BE2C (cell line): Measurements from ENCODE around the gene RASGRP1.

Experiments
- DNase-seq: peaks from one replicate; pipeline ENCODE4 v3.0.0-alpha.2; 2020
- H3K27me3 ChIP-seq: fragments of 250-450 bp; sonication (Bioruptor Pico); 2 replicates; pipeline ENCODE4 v1.5.1; 2020; ENCODE audit warnings: mild to moderate bottlenecking
- H3K36me3 ChIP-seq: fragments of 250-450 bp; sonication (Bioruptor Pico); 2 replicates; pipeline ENCODE4 v1.5.1; 2020; ENCODE audit warnings: mild to moderate bottlenecking
- H3K4me1 ChIP-seq: fragments of 250-450 bp; sonication (Bioruptor Pico); 2 replicates; pipeline ENCODE4 v1.5.1; 2020
- H3K4me3 ChIP-seq: 2 replicates; pipeline ENCODE4 v1.5.1; 2011; ENCODE audit warnings: low read depth, low read length
- H3K9me3 ChIP-seq: fragments of 250-450 bp; sonication (Bioruptor Pico); 2 replicates; pipeline ENCODE4 v1.5.1; 2020
- CTCF ChIP-seq: IDR thresholded peaks from 2 replicates; pipeline ENCODE4 v1.5.1; 2012; ENCODE audit warnings: mild to moderate bottlenecking, low read depth, low read length

The RASGRP1 gene

GRCh38 chr15:38577424-38577987, 12.9 kb upstream of the RASGRP1 start:
- Histone ChIP-seq H3K36me3 (no peaks in the 10 kb centered on the region), H3K4me3 (no peak overlapping the region), H3K4me1 (no peaks in the 10 kb centered on the region), H3K9me3 (no peaks in the 10 kb centered on the region), H3K27me3 (peaks cover 30% of the 10 kb centered on the region)
- no peak for DNase-seq
- no peak for TF ChIP-seq CTCF

GRCh38 chr15:38576837-38577236, 12.2 kb upstream of the RASGRP1 start:
- no peak overlapping the region for H3K4me3 ChIP-seq
- peaks cover 30% of the 10 kb centered on the region for H3K27me3 ChIP-seq
- no peak for TF ChIP-seq CTCF
- no peaks in the 10 kb centered on the region for H3K9me3 ChIP-seq
- no peak for DNase-seq
- no peaks in the 10 kb centered on the region for H3K36me3 ChIP-seq
- no peaks in the 10 kb centered on the region for H3K4me1 ChIP-seq

DNA sequence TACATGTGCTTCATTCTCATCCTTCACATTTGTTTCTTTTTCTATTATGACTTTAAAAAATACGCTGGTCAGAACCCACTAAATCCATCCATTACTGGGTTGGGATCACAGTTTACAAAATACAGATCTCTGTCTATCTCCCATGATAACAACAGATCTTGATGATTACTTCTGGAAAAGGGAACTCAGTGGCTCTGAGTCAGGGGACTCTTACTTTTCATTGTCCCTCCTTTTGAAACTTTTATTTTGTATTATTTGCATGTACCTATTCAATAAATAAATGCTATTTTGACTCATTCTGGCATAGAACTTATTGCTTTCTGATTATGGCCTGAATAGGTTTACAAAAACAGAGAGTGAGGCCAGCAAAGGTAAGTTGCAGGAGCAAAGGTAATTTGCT, 11.6 kb upstream of the RASGRP1 start:
- peaks cover 28% of the 10 kb centered on the region for H3K27me3 ChIP-seq
- H3K36me3 ChIP-seq, result no peaks in the 10 kb centered on the region
- no peak for DNase-seq
- no peak for TF ChIP-seq CTCF
- no peaks in the 10 kb centered on the region for H3K4me1 ChIP-seq
- H3K4me3 ChIP-seq, result no peak overlapping the region
- H3K9me3 ChIP-seq, result no peaks in the 10 kb centered on the region

GRCh38 chr15:38565287-38565670, 665 bp upstream of the RASGRP1 start:
- Histone ChIP-seq H3K4me1 (no peaks in the 10 kb centered on the region), H3K27me3 (peaks cover 31% of the 10 kb centered on the region), H3K36me3 (no peaks in the 10 kb centered on the region), H3K9me3 (no peaks in the 10 kb centered on the region), H3K4me3 (no peak overlapping the region; the same call in 1 of the 2 replicates)
- no peak for TF ChIP-seq CTCF
- no peak for DNase-seq

DNA sequence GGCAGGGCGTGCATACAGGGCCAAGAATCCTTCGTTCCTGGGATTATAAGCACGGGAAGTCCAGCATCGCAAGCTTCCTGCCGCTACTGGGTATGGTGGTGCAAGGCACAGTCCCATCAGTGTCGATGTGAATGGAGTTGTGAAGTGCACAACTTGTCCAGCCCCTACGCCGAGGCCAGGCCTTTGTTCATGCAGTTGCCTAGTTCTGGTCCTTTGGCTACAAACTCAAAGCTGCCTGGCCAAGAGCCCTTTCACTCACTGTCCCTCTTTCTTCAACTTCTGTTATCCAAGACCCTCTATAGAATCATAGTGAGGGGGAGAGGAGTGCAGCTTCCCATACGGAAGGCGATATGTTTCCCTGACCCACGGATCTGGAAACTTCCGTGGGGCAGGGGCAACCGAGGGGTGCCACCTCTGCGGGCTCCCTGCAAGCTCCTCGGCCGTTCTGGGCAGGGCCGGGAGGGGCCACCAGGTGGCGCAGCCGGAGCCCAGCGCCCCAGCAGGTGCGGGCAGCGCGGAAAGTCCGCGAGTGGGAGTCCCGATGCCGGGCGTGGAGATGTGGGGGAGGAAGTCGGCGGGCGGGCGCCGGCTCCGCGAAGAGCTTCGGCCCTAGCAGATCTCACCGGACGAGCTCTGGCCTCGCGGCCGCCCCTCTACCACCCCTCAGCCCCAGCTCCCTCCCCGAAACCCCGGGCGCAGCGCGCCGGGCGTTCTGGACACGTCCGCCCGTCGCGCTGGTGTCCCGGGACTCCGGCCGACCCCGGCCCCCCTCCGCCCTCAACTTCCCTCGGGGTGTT, 693 bp downstream of the RASGRP1 start:
- peak; percentile 65 for DNase-seq
- Histone ChIP-seq H3K9me3 (no peaks in the 10 kb centered on the region), H3K4me1 (no peaks in the 10 kb centered on the region), H3K4me3 (peak overlapping the region; percentile 57), H3K27me3 (peaks cover 34% of the 10 kb centered on the region), H3K36me3 (no peaks in the 10 kb centered on the region)
- TF ChIP-seq CTCF, result peak; percentile 81

GRCh38 chr15:38562278-38562677, 2.3 kb downstream of the RASGRP1 start:
- no peak for DNase-seq
- no peak for TF ChIP-seq CTCF
- peaks cover 39% of the 10 kb centered on the region for H3K27me3 ChIP-seq

More at GRCh38 chr15:38562278-38562677, 2.3 kb downstream of the RASGRP1 start:
- H3K4me3 ChIP-seq, result no peak overlapping the region
- H3K4me1 ChIP-seq, result no peaks in the 10 kb centered on the region
- H3K9me3 ChIP-seq, result no peaks in the 10 kb centered on the region
- H3K36me3 ChIP-seq, result no peaks in the 10 kb centered on the region
